H1 (cell line): Measurements from ENCODE around the gene GGT5. TPM values are rescaled to one million over a fixed set of nuclear protein-coding genes. Genes with fewer than 3 reads are reported as not detected.

Experiments used
- CTCF ChIA-PET: fragments of 300-600 bp; sonication (Branson Sonifier 250); formaldehyde crosslinking; loops from one replicate; lab custom pipeline; 2021; ENCODE audit not compliant: partially characterized antibody; lab: Charles Lee
- POLR2A ChIA-PET: fragments of 300-600 bp; sonication (Branson Sonifier 250); formaldehyde crosslinking; loops from one replicate; lab custom pipeline; 2021; ENCODE audit warnings: inconsistent platforms; ENCODE audit not compliant: partially characterized antibody; lab: Charles Lee
- DNase-seq, 2 experiments: peaks; one replicate each; pipeline versions ENCODE4 v3.0.0 to v3.0.0-alpha.2; 2010 to 2022; ENCODE audit warnings: low spot score in 2 of 2, low read depth in 1 of 2, mixed read lengths in 1 of 2
- FAIRE-seq: peaks from 2 replicates; lab custom pipeline; 2011; peaks lifted over from hg19 to GRCh38; lab: Jason Lieb, UNC
- H2AFZ ChIP-seq: 2 replicates; pipeline ENCODE4 v1.8.1; 2012; ENCODE audit warnings: low read length, inconsistent platforms
- H2AK5ac ChIP-seq: 2 replicates; pipeline ENCODE4 v1.6.1; 2013; ENCODE audit warnings: low read depth, low read length
- H2BK120ac ChIP-seq: replicated peaks from 2 replicates; pipeline ENCODE3; 2013; ENCODE audit warnings: low read depth, low read length, inconsistent platforms
- H2BK12ac ChIP-seq: 2 replicates; pipeline ENCODE4 v1.6.1; 2013; ENCODE audit warnings: low read depth, low read length
- H2BK15ac ChIP-seq: 2 replicates; pipeline ENCODE4 v1.6.1; 2013; ENCODE audit warnings: low read length
- H2BK20ac ChIP-seq: 2 replicates; pipeline ENCODE4 v1.6.1; 2013; ENCODE audit warnings: low read length
- H2BK5ac ChIP-seq: 2 replicates; pipeline ENCODE4 v1.6.1; 2013; ENCODE audit warnings: low read depth, low read length
- H3K14ac ChIP-seq: 2 replicates; pipeline ENCODE4 v1.6.1; 2013; ENCODE audit warnings: inconsistent platforms; ENCODE audit not compliant: insufficient read length
- H3K18ac ChIP-seq: 2 replicates; pipeline ENCODE4 v1.6.1; 2013; ENCODE audit warnings: low read length; ENCODE audit errors: extremely low read depth
- H3K23ac ChIP-seq: 2 replicates; pipeline ENCODE4 v1.6.1; 2013; ENCODE audit warnings: inconsistent platforms; ENCODE audit not compliant: insufficient read length
- H3K23me2 ChIP-seq: 2 replicates; pipeline ENCODE4 v1.6.1; 2013; ENCODE audit warnings: low read depth, low read length
- H3K27ac ChIP-seq: 2 replicates; pipeline ENCODE4 v1.6.1; 2011; ENCODE audit warnings: low read depth, low read length, inconsistent platforms
- H3K27me3 ChIP-seq, 4 experiments: replicated peaks in 1 of 4; 1 replicate in 1 of 4; 2 replicates in 3 of 4; pipeline versions ENCODE4 v1.6.1 to v1.8.1; 2011 to 2013; ENCODE audit warnings: low read length in 3 of 4, mild to moderate bottlenecking in 3 of 4, inconsistent platforms in 2 of 4, mixed read lengths in 2 of 4, moderate library complexity in 1 of 4; ENCODE audit not compliant: control insufficient read depth in 3 of 4, insufficient read depth in 3 of 4; ENCODE audit errors: extremely low read depth in 1 of 4
- H3K36me3 ChIP-seq, 4 experiments: 2 replicates each; pipeline versions ENCODE4 v1.6.1 to v1.8.1; 2011 to 2013; ENCODE audit warnings: mild to moderate bottlenecking in 4 of 4, low read length in 3 of 4, moderate library complexity in 2 of 4, control low read depth in 1 of 4, inconsistent platforms in 1 of 4; ENCODE audit not compliant: insufficient read depth in 4 of 4, control insufficient read depth in 2 of 4
- H3K4ac ChIP-seq: replicated peaks from 2 replicates; pipeline ENCODE3; 2013; ENCODE audit warnings: low read length, low read depth, mixed read lengths, inconsistent platforms; ENCODE audit not compliant: insufficient read length
- H3K4me1 ChIP-seq, 4 experiments: replicated peaks in 1 of 4; 1 replicate in 1 of 4; 2 replicates in 3 of 4; pipeline versions ENCODE4 v1.6.1 to v1.8.1; 2011 to 2013; ENCODE audit warnings: low read length in 3 of 4, inconsistent platforms in 2 of 4, mixed read lengths in 1 of 4; ENCODE audit not compliant: insufficient read depth in 4 of 4, control insufficient read depth in 3 of 4
- H3K4me2 ChIP-seq, 2 experiments: 2 replicates each; pipeline versions ENCODE4 v1.6.1 to v1.8.1; 2011 to 2013; ENCODE audit warnings: low read depth in 2 of 2, low read length in 2 of 2, control low read depth in 1 of 2, inconsistent platforms in 1 of 2, mild to moderate bottlenecking in 1 of 2; ENCODE audit not compliant: insufficient read depth in 1 of 2
- H3K4me3 ChIP-seq, 4 experiments: fragments of 200-600, 300-600 bp in 1 of 4; sonication (generic), shearing (Covaris generic), sonication (Bioruptor Twin) in 1 of 4; 2 replicates each; pipeline versions ENCODE4 v1.5.1 to v1.8.1; 2011 to 2016; ENCODE audit warnings: low read length in 4 of 4, low read depth in 3 of 4, control low read depth in 2 of 4, inconsistent platforms in 2 of 4, mild to moderate bottlenecking in 2 of 4, mixed read lengths in 1 of 4, moderate library complexity in 1 of 4; ENCODE audit not compliant: insufficient read depth in 2 of 4; ENCODE audit errors: extremely low read depth in 1 of 4
- H3K56ac ChIP-seq: replicated peaks from 2 replicates; pipeline ENCODE3; 2013; ENCODE audit warnings: low read depth, mild to moderate bottlenecking, mixed read lengths, low read length, inconsistent platforms; ENCODE audit not compliant: insufficient read length
- H3K79me1 ChIP-seq: 2 replicates; pipeline ENCODE4 v1.6.1; 2013; ENCODE audit warnings: low read depth, low read length, control low read depth
- H3K79me2 ChIP-seq, 2 experiments: 2 replicates each; pipeline versions ENCODE4 v1.6.1 to v1.8.1; 2012 to 2013; ENCODE audit warnings: low read length in 2 of 2, mild to moderate bottlenecking in 2 of 2, inconsistent platforms in 1 of 2; ENCODE audit not compliant: insufficient read depth in 2 of 2, control insufficient read depth in 1 of 2
- H3K9ac ChIP-seq, 4 experiments: replicated peaks in 1 of 4; 1 replicate in 1 of 4; 2 replicates in 3 of 4; pipeline versions ENCODE4 v1.6.1 to v1.8.1; 2011 to 2013; ENCODE audit warnings: low read depth in 3 of 4, low read length in 3 of 4, control low read depth in 2 of 4, mild to moderate bottlenecking in 2 of 4, moderate library complexity in 2 of 4, inconsistent platforms in 1 of 4; ENCODE audit errors: extremely low read depth in 1 of 4
- H3K9me3 ChIP-seq, 2 experiments: 2 replicates each; pipeline versions ENCODE4 v1.6.1 to v1.8.1; 2012 to 2013; ENCODE audit warnings: mild to moderate bottlenecking in 2 of 2, moderate library complexity in 2 of 2, control low read depth in 1 of 2, inconsistent platforms in 1 of 2, low read depth in 1 of 2, low read length in 1 of 2, mixed read lengths in 1 of 2; ENCODE audit not compliant: insufficient read depth in 2 of 2
- H4K20me1 ChIP-seq, 2 experiments: replicated peaks in 1 of 2; 2 replicates each; pipeline versions ENCODE3 to v1.8.1; 2011 to 2013; ENCODE audit warnings: inconsistent platforms in 2 of 2, low read length in 2 of 2, mild to moderate bottlenecking in 1 of 2; ENCODE audit not compliant: insufficient read depth in 2 of 2, control insufficient read depth in 1 of 2
- H4K5ac ChIP-seq: 2 replicates; pipeline ENCODE4 v1.6.1; 2013; ENCODE audit warnings: low read length, low read depth, mixed read lengths, inconsistent platforms; ENCODE audit not compliant: insufficient read length
- H4K8ac ChIP-seq: 2 replicates; pipeline ENCODE4 v1.8.0; 2013; ENCODE audit warnings: mild to moderate bottlenecking, moderate library complexity, low read length, inconsistent platforms; ENCODE audit not compliant: insufficient read depth; ENCODE audit errors: extremely low read depth
- H4K91ac ChIP-seq: replicated peaks from 2 replicates; pipeline ENCODE3; 2013; ENCODE audit warnings: low read length, mixed read lengths, inconsistent platforms; ENCODE audit not compliant: insufficient read length
- CHD2 ChIP-seq: IDR thresholded peaks from 2 replicates; pipeline ENCODE4 v1.6.1; 2012; ENCODE audit warnings: low read length, improper control_type of control experiment
- EZH2 ChIP-seq: fragments of 200-600 bp; sonication (generic); IDR thresholded peaks from 2 replicates; pipeline ENCODE4 v1.7.1; 2012; ENCODE audit warnings: low read depth, mild to moderate bottlenecking, moderate library complexity, low read length, inconsistent platforms; ENCODE audit not compliant: severe bottlenecking
- JUN ChIP-seq: IDR thresholded peaks from 2 replicates; pipeline ENCODE4 v1.6.1; 2011; ENCODE audit warnings: low read depth, mild to moderate bottlenecking, improper control_type of control experiment, low read length
- JUND ChIP-seq: IDR thresholded peaks from 2 replicates; pipeline ENCODE4 v1.6.1; 2011; ENCODE audit warnings: mild to moderate bottlenecking, improper control_type of control experiment, low read length
- KDM4A ChIP-seq: IDR thresholded peaks from one replicate; pipeline ENCODE4 v1.7.1; 2012; ENCODE audit warnings: low read depth, mild to moderate bottlenecking, moderate library complexity, low read length, inconsistent platforms; ENCODE audit not compliant: severe bottlenecking
- PHF8 ChIP-seq: fragments of 200-600 bp; sonication (generic); conservative IDR thresholded peaks from 2 replicates; pipeline ENCODE4 v1.7.1; 2012; ENCODE audit warnings: low read depth, mild to moderate bottlenecking, inconsistent platforms, low read length, moderate library complexity
- POLR2A ChIP-seq, 2 experiments: IDR thresholded peaks; 1 replicate in 1 of 2; 2 replicates in 1 of 2; pipeline ENCODE4 v1.6.1; 2011; ENCODE audit warnings: low read depth in 2 of 2, low read length in 2 of 2, mild to moderate bottlenecking in 2 of 2; ENCODE audit errors: control extremely low read depth in 1 of 2
- RAD21 ChIP-seq, 2 experiments: IDR thresholded peaks in 1 of 2; conservative IDR thresholded peaks in 1 of 2; 2 replicates each; pipeline ENCODE4 v1.6.1; 2011; ENCODE audit warnings: low read depth in 2 of 2, low read length in 2 of 2, improper control_type of control experiment in 1 of 2, inconsistent platforms in 1 of 2, mild to moderate bottlenecking in 1 of 2, moderate library complexity in 1 of 2
- RNF2 ChIP-seq: fragments of 200-900, 300-1000 bp; sonication (generic); IDR thresholded peaks from 2 replicates; pipeline ENCODE4 v1.7.1; 2016; ENCODE audit warnings: borderline replicate concordance, low read depth, mild to moderate bottlenecking, antibody characterized with exemption, low read length; ENCODE audit not compliant: poor library complexity, severe bottlenecking; ENCODE audit errors: missing control alignments
- SIRT6 ChIP-seq: IDR thresholded peaks from one replicate; pipeline ENCODE4 v1.7.1; 2012; ENCODE audit warnings: low read length, inconsistent platforms
- SIX5 ChIP-seq: IDR thresholded peaks from 2 replicates; pipeline ENCODE4 v1.6.1; 2011; ENCODE audit warnings: mild to moderate bottlenecking, low read depth, low read length
- SP1 ChIP-seq: IDR thresholded peaks from 2 replicates; pipeline ENCODE4 v1.6.1; 2011; ENCODE audit warnings: low read depth, low read length
- WGBS, 2 experiments: shearing (Covaris generic) in 1 of 2; methylation state at CpG; one replicate each; pipeline versions ENCODE4 v1.1.6 to v1.1.7; 2013 to 2015; ENCODE audit warnings: low lambda C conversion rate in 2 of 2, mixed read lengths in 2 of 2, inconsistent platforms in 1 of 2, low coverage in 1 of 2, missing lambda C conversion rate in 1 of 2; ENCODE audit not compliant: insufficient replicate concordance in 2 of 2, insufficient coverage in 1 of 2, insufficient read length in 1 of 2; ENCODE audit errors: extremely low coverage in 1 of 2, missing lambda C conversion rate in 1 of 2; 5-methylcytosine and 5-hydroxymethylcytosine counted together
- polyA plus RNA-seq, 7 experiments: library from polyadenylated mRNA; depleted of rRNA in 3 of 7; stranded (reverse) in 5 of 7; unstranded in 2 of 7; fragments of >200 nt in 5 of 7; fragments of 200-250 nt in 2 of 7; gene quantifications; 1 replicate in 5 of 7; 2 replicates in 1 of 7; 4 replicates in 1 of 7; pipeline versions ENCODE4 v1.2.1 to v1.2.3, GENCODE V29; 2011 to 2013; ENCODE audit warnings: missing spikeins in 2 of 7, mixed read lengths in 2 of 7
- total RNA-seq: library from RNA; stranded (reverse); fragmentation: NEBNext Ultra II Directional; extraction: Animal tissue kit (Norgen Biotek cat#: 25700); gene quantifications from 2 replicates; pipeline ENCODE4 v1.2.1, GENCODE V29; 2021

GGT5 gene
- total and polyA plus RNA-seq, 2 of the 8 experiments (the other 6 are each of a cell fraction or from before 2014, with no cell fraction given): 0.05 TPM; not detected in 1

GRCh38 chr22:24230911-24231656 lies 13.8 kb downstream of the GGT5 start:
- no peak overlapping the region for H2BK120ac ChIP-seq
- H3K56ac ChIP-seq: no peak overlapping the region
- H2BK12ac ChIP-seq: no peak overlapping the region
- no peaks in the 10 kb centered on the region for H3K9me3 ChIP-seq
- FAIRE-seq (no peak), DNase-seq (peak; percentile 51 to 98)
- no peak overlapping the region for H3K4ac ChIP-seq
- H3K27ac ChIP-seq: no peak overlapping the region; the same call in 1 of the 2 replicates
- peak overlapping the region; percentile 30; the same call in 1 of the 2 replicates for H4K8ac ChIP-seq
- no peak overlapping the region for H4K91ac ChIP-seq
- POLR2A ChIA-PET: no interaction called here
- H3K18ac ChIP-seq: no peak overlapping the region; the same call in 1 of the 2 replicates
- peak overlapping the region; percentile 100 for H2AFZ ChIP-seq
- H2BK20ac ChIP-seq: peak overlapping the region; percentile 56; the same call in 1 of the 2 replicates
- WGBS, 2 experiments: 59% methylated on average over 16 of the region's 18 CpGs; no CpG with 5 or more reads in 1 of the 2 experiments
- H2AK5ac ChIP-seq: no peak overlapping the region
- H3K4me2 ChIP-seq: peak overlapping the region; percentile 11 to 31; a peak in 2 of 4 replicates
- H3K23me2 ChIP-seq: no peaks in the 10 kb centered on the region
- no peaks in the 10 kb centered on the region for H4K20me1 ChIP-seq
- CTCF ChIA-PET: interaction anchor here (0.7 to 6.9 kb wide), 19 partner anchors 9 to 311 kb away, joined by 3 to 96 read pairs (median 6); partner anchors contain the start of genes GGT5 and SUSD2
- no peak overlapping the region for H3K4me3 ChIP-seq
- no peaks in the 10 kb centered on the region for H3K36me3 ChIP-seq
- H3K4me1 ChIP-seq: peaks cover 0 to 5% (median 4%) of the 10 kb centered on the region in 4 experiments; a peak in 3 of 7 replicates
- no peak overlapping the region for H3K9ac ChIP-seq
- no peak overlapping the region for H2BK5ac ChIP-seq
- no peaks in the 10 kb centered on the region; a peak in 2 of 7 replicates for H3K27me3 ChIP-seq
- peak overlapping the region; percentile 22 for H4K5ac ChIP-seq
- H3K14ac ChIP-seq: no peak overlapping the region
- peak overlapping the region; percentile 77; the same call in 1 of the 2 replicates for H2BK15ac ChIP-seq
- no peaks in the 10 kb centered on the region for H3K79me2 ChIP-seq
- H3K23ac ChIP-seq: no peak overlapping the region
- H3K79me1 ChIP-seq: no peaks in the 10 kb centered on the region
- no peak for TF ChIP-seq SP1
- no peak for TF ChIP-seq EZH2
- no peak for TF ChIP-seq CHD2
- TF ChIP-seq SIRT6: no peak
- TF ChIP-seq KDM4A: no peak
- no peak for TF ChIP-seq POLR2A (IDR thresholded peaks at IDR 0.05; ENCODE audit: control extremely low read depth in 1 of 2, low read depth in 2 of 2, low read length in 2 of 2)
- TF ChIP-seq SIX5: no peak
- no peak for TF ChIP-seq JUN
- no peak for TF ChIP-seq PHF8
- no peak for TF ChIP-seq RNF2
- TF ChIP-seq JUND: no peak
- TF ChIP-seq RAD21 (IDR thresholded peaks at IDR 0.05 in 1 of 2, conservative IDR thresholded peaks at IDR 0.05 in 1 of 2; ENCODE audit: low read depth in 2 of 2, low read length in 2 of 2): peak; percentile 44 to 67; a peak in 3 of 4 replicates
